ENCODE measurements around the gene ATP8A2. TPM values are rescaled to one million over a fixed set of nuclear protein-coding genes. Genes with fewer than 3 reads are reported as not detected.

Gene ATP8A2
- total and polyA plus RNA-seq, 10 of the 15 experiments (the other 5 are each of a cell fraction or from before 2014, with no cell fraction given), result 0.01 to 0.04 (median 0.04) TPM; not detected in 7

DNA sequence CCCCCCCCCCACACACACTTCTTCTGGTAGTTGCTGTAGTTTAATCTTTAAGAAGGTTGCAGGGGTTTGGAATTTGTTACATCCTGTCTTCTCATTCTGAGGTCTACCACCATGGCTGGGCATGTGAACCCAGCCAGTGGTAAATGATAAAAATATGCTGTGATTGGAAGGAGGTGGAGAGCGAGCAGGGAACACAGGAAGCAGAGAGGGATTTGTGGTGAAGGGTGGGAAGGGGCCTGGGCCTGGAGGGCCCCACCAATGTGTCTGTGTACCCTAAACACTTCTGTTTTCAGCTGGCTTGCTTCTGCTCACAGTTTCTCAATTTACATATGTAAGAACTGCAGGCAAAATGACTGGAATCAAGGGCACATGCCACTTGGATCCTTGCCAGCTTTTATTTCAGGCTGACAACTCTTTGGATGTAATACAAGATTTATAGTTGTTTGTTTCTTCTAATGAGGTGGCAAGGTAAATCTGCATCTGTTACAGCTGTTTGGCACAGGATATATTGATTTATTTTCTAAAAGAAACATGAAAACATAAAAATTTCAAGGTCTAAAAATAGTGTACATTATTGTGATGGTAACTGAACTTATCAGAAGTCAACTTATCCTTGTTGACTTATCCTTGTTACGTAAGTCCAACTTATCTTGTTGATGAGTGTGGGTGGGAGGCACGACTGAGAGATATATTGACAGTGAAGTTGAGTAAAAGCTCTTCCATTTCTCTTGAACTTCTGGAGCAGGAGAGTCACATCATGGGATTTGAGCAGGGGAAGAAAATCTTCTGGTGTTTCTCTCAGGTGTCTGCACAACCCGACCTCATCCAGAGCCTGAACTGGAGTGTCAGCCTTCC is 366.8 kb downstream of the ATP8A2 start (continued):
- TF ChIP-seq, protein P1, sequence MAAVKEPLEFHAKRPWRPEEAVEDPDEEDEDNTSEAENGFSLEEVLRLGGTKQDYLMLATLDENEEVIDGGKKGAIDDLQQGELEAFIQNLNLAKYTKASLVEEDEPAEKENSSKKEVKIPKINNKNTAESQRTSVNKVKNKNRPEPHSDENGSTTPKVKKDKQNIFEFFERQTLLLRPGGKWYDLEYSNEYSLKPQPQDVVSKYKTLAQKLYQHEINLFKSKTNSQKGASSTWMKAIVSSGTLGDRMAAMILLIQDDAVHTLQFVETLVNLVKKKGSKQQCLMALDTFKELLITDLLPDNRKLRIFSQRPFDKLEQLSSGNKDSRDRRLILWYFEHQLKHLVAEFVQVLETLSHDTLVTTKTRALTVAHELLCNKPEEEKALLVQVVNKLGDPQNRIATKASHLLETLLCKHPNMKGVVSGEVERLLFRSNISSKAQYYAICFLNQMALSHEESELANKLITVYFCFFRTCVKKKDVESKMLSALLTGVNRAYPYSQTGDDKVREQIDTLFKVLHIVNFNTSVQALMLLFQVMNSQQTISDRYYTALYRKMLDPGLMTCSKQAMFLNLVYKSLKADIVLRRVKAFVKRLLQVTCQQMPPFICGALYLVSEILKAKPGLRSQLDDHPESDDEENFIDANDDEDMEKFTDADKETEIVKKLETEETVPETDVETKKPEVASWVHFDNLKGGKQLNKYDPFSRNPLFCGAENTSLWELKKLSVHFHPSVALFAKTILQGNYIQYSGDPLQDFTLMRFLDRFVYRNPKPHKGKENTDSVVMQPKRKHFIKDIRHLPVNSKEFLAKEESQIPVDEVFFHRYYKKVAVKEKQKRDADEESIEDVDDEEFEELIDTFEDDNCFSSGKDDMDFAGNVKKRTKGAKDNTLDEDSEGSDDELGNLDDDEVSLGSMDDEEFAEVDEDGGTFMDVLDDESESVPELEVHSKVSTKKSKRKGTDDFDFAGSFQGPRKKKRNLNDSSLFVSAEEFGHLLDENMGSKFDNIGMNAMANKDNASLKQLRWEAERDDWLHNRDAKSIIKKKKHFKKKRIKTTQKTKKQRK (IDR thresholded peaks at IDR 0.05; ENCODE audit: low read depth, low read length), result no peak
- no peak for TF ChIP-seq TCF7 (IDR thresholded peaks at IDR 0.05; ENCODE audit: borderline replicate concordance)

DNA sequence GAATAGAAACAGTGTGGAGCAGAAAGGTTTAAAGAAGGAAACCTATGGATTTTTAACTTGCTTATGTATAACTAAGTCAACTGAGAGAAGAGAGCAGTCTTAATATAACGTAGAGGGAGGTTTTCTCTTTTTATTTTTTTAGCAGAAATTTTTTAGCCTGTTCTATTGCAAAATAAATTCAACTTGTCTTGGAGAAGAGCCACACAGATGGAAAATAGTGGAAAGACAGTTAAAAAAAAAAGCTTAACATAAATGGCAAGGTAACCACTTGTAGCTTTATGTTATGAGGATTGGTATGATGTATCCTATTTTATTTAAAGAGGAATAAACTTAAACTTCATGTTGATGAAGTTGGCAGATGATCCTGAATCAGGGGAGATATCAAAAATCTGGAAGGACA is 367.6 kb downstream of the ATP8A2 start:
- Histone ChIP-seq H3K4me1 (ENCODE audit: control insufficient read depth, insufficient read depth, low read length) (no peaks in the 10 kb centered on the region), H3K36me3 (ENCODE audit: control insufficient read depth in 2 of 2, insufficient read depth in 2 of 2, low read length in 1 of 2) (no peaks in the 10 kb centered on the region), H3K4me3 (no peak overlapping the region), H3K9ac (ENCODE audit: control insufficient read depth, insufficient read depth, low read length) (no peak overlapping the region), H3K27ac (ENCODE audit: control insufficient read depth, insufficient read depth) (no peak overlapping the region), H3K9me3 (replicated peaks; ENCODE audit: control insufficient read depth, insufficient read depth, low read length) (no peaks in the 10 kb centered on the region), H3K27me3 (replicated peaks in 1 of 2; ENCODE audit: control insufficient read depth in 2 of 2, insufficient read depth in 2 of 2, low read length in 1 of 2) (no peaks in the 10 kb centered on the region), H2AFZ (ENCODE audit: control insufficient read depth, low read depth, low read length) (no peak overlapping the region), H4K20me1 (ENCODE audit: control insufficient read depth, insufficient read depth) (no peaks in the 10 kb centered on the region), H3K79me2 (ENCODE audit: control insufficient read depth, insufficient read depth, low read length) (no peaks in the 10 kb centered on the region), H3K4me2 (ENCODE audit: control insufficient read depth, insufficient read depth) (no peak overlapping the region)
- POLR2A ChIA-PET, result no interaction called here
- DNase-seq (ENCODE audit: low read depth, low spot score), result no peak
- WGBS (ENCODE audit: insufficient coverage, insufficient replicate concordance, low lambda C conversion rate, missing lambda C conversion rate), result 4% methylated on average over 1 of the region's 1 CpG
- RAD21 ChIA-PET (ENCODE audit: unreplicated experiment), result no interaction called here
- no TSS peak for BruUV-seq (replicated peaks)
- no peak for ATAC-seq
- CTCF ChIA-PET, result no interaction called here
- no peak for FAIRE-seq
- intact Hi-C loops (cut with micrococcal nuclease; ENCODE audit: unreplicated experiment) (no loop called here), in situ Hi-C loops (cut with MboI) (no loop called here)
- SMC1A ChIA-PET (ENCODE audit: uncharacterized antibody, unreplicated experiment), result no interaction called here
- TF ChIP-seq NR2C1 (IDR thresholded peaks at IDR 0.05) (no peak), ZZZ3 (IDR thresholded peaks at IDR 0.05; ENCODE audit: control insufficient read depth, insufficient read length, low read depth) (no peak), BMI1 (IDR thresholded peaks at IDR 0.05; ENCODE audit: borderline replicate concordance) (no peak), RUNX3 (IDR thresholded peaks at IDR 0.05; ENCODE audit: low read length) (no peak), YY1 (IDR thresholded peaks at IDR 0.05; ENCODE audit: low read depth, low read length) (no peak), PAX8 (IDR thresholded peaks at IDR 0.05) (no peak), BCL11A (IDR thresholded peaks at IDR 0.05; ENCODE audit: low read depth, low read length) (no peak), KAT2A (conservative IDR thresholded peaks at IDR 0.05; ENCODE audit: control insufficient read depth, low read depth, low read length) (no peak), SREBF2 (IDR thresholded peaks at IDR 0.05; ENCODE audit: low read length) (no peak), WRNIP1 (IDR thresholded peaks at IDR 0.05; ENCODE audit: borderline replicate concordance, low read depth, low read length) (no peak)
- TF ChIP-seq, protein P2, sequence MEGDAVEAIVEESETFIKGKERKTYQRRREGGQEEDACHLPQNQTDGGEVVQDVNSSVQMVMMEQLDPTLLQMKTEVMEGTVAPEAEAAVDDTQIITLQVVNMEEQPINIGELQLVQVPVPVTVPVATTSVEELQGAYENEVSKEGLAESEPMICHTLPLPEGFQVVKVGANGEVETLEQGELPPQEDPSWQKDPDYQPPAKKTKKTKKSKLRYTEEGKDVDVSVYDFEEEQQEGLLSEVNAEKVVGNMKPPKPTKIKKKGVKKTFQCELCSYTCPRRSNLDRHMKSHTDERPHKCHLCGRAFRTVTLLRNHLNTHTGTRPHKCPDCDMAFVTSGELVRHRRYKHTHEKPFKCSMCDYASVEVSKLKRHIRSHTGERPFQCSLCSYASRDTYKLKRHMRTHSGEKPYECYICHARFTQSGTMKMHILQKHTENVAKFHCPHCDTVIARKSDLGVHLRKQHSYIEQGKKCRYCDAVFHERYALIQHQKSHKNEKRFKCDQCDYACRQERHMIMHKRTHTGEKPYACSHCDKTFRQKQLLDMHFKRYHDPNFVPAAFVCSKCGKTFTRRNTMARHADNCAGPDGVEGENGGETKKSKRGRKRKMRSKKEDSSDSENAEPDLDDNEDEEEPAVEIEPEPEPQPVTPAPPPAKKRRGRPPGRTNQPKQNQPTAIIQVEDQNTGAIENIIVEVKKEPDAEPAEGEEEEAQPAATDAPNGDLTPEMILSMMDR (IDR thresholded peaks at IDR 0.05 in 2 of 3, conservative IDR thresholded peaks at IDR 0.05 in 1 of 3; ENCODE audit: control insufficient read depth in 2 of 3, extremely low read depth in 1 of 3, insufficient read depth in 1 of 3, low read depth in 3 of 3, low read length in 3 of 3), result no peak
- TF ChIP-seq, protein P3, sequence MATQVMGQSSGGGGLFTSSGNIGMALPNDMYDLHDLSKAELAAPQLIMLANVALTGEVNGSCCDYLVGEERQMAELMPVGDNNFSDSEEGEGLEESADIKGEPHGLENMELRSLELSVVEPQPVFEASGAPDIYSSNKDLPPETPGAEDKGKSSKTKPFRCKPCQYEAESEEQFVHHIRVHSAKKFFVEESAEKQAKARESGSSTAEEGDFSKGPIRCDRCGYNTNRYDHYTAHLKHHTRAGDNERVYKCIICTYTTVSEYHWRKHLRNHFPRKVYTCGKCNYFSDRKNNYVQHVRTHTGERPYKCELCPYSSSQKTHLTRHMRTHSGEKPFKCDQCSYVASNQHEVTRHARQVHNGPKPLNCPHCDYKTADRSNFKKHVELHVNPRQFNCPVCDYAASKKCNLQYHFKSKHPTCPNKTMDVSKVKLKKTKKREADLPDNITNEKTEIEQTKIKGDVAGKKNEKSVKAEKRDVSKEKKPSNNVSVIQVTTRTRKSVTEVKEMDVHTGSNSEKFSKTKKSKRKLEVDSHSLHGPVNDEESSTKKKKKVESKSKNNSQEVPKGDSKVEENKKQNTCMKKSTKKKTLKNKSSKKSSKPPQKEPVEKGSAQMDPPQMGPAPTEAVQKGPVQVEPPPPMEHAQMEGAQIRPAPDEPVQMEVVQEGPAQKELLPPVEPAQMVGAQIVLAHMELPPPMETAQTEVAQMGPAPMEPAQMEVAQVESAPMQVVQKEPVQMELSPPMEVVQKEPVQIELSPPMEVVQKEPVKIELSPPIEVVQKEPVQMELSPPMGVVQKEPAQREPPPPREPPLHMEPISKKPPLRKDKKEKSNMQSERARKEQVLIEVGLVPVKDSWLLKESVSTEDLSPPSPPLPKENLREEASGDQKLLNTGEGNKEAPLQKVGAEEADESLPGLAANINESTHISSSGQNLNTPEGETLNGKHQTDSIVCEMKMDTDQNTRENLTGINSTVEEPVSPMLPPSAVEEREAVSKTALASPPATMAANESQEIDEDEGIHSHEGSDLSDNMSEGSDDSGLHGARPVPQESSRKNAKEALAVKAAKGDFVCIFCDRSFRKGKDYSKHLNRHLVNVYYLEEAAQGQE (IDR thresholded peaks at IDR 0.05; ENCODE audit: low read depth, low read length), result no peak

Measured in GM12878 (cell line).